ENCODE results near the gene DNER.

DNER gene

GRCh38 chr2:229330952-229331351 lies 383.4 kb downstream of the DNER start:
- H3K9me3 ChIP-seq (ENCODE audit: control insufficient read depth, low read length) = no peaks in the 10 kb centered on the region
- H2AFZ ChIP-seq = no peak overlapping the region
- no peak overlapping the region for H3K4me3 ChIP-seq (ENCODE audit: low read depth, low read length)
- H3K79me2 ChIP-seq = no peaks in the 10 kb centered on the region
- no peaks in the 10 kb centered on the region for H3K36me3 ChIP-seq (ENCODE audit: control insufficient read depth, insufficient read depth, low read length)
- H3K27ac ChIP-seq = no peak overlapping the region
- TF ChIP-seq CTCF (IDR thresholded peaks at IDR 0.05) = no peak
- H3K4me1 ChIP-seq = no peaks in the 10 kb centered on the region
- H3K27me3 ChIP-seq (ENCODE audit: control insufficient read depth, insufficient read depth, low read length) = no peaks in the 10 kb centered on the region
- H3K4me2 ChIP-seq (ENCODE audit: low read length) = no peak overlapping the region
- no peak overlapping the region for H3K9ac ChIP-seq

GRCh38 chr2:229319558-229319957 lies 394.8 kb downstream of the DNER start:
- H3K79me2 ChIP-seq = no peaks in the 10 kb centered on the region
- no peaks in the 10 kb centered on the region for H3K27me3 ChIP-seq (ENCODE audit: control insufficient read depth, insufficient read depth, low read length)
- no peak for TF ChIP-seq CTCF (IDR thresholded peaks at IDR 0.05)
- H3K9ac ChIP-seq = no peak overlapping the region
- no peaks in the 10 kb centered on the region for H3K4me1 ChIP-seq
- H2AFZ ChIP-seq = no peak overlapping the region
- no peak overlapping the region for H3K4me2 ChIP-seq (ENCODE audit: low read length)
- no peaks in the 10 kb centered on the region for H3K9me3 ChIP-seq (ENCODE audit: control insufficient read depth, low read length)
- H3K36me3 ChIP-seq (ENCODE audit: control insufficient read depth, insufficient read depth, low read length) = no peaks in the 10 kb centered on the region
- no peak overlapping the region for H3K27ac ChIP-seq
- H3K4me3 ChIP-seq (ENCODE audit: low read depth, low read length) = no peak overlapping the region

- H3K4me2 ChIP-seq (ENCODE audit: low read length) = no peak overlapping the region
- no peaks in the 10 kb centered on the region for H3K9me3 ChIP-seq (ENCODE audit: control insufficient read depth, low read length)
- no peak overlapping the region for H3K27ac ChIP-seq
- no peak overlapping the region for H3K4me3 ChIP-seq (ENCODE audit: low read depth, low read length)
- no peak overlapping the region for H2AFZ ChIP-seq
- no peak for TF ChIP-seq CTCF (IDR thresholded peaks at IDR 0.05)
- no peak overlapping the region for H3K9ac ChIP-seq
- H3K4me1 ChIP-seq = no peaks in the 10 kb centered on the region
- H3K79me2 ChIP-seq = no peaks in the 10 kb centered on the region
- no peaks in the 10 kb centered on the region for H3K36me3 ChIP-seq (ENCODE audit: control insufficient read depth, insufficient read depth, low read length)
- no peaks in the 10 kb centered on the region for H3K27me3 ChIP-seq (ENCODE audit: control insufficient read depth, insufficient read depth, low read length)
Observed at GRCh38 chr2:229314117-229314516, 400.2 kb downstream of the DNER start.

GRCh38 chr2:229313591-229313990 lies 400.8 kb downstream of the DNER start:
- Histone ChIP-seq H3K27ac (no peak overlapping the region), H2AFZ (no peak overlapping the region)
- no peak for TF ChIP-seq CTCF (IDR thresholded peaks at IDR 0.05)

More at GRCh38 chr2:229313591-229313990, 400.8 kb downstream of the DNER start:
- no peaks in the 10 kb centered on the region for H3K27me3 ChIP-seq (ENCODE audit: control insufficient read depth, insufficient read depth, low read length)
- H3K36me3 ChIP-seq (ENCODE audit: control insufficient read depth, insufficient read depth, low read length) = no peaks in the 10 kb centered on the region
- no peaks in the 10 kb centered on the region for H3K4me1 ChIP-seq
- H3K4me3 ChIP-seq (ENCODE audit: low read depth, low read length) = no peak overlapping the region
- H3K4me2 ChIP-seq (ENCODE audit: low read length) = no peak overlapping the region
- no peaks in the 10 kb centered on the region for H3K9me3 ChIP-seq (ENCODE audit: control insufficient read depth, low read length)
- no peaks in the 10 kb centered on the region for H3K79me2 ChIP-seq
- H3K9ac ChIP-seq = no peak overlapping the region
